Kidney glomerular epithelial cell (primary cell): Measurements from ENCODE around the gene AMZ1.

Experiments used
- DNase-seq: peaks from one replicate; lab custom pipeline; 2025; lab: John Stamatoyannopoulos, UW

AMZ1 gene

DNA sequence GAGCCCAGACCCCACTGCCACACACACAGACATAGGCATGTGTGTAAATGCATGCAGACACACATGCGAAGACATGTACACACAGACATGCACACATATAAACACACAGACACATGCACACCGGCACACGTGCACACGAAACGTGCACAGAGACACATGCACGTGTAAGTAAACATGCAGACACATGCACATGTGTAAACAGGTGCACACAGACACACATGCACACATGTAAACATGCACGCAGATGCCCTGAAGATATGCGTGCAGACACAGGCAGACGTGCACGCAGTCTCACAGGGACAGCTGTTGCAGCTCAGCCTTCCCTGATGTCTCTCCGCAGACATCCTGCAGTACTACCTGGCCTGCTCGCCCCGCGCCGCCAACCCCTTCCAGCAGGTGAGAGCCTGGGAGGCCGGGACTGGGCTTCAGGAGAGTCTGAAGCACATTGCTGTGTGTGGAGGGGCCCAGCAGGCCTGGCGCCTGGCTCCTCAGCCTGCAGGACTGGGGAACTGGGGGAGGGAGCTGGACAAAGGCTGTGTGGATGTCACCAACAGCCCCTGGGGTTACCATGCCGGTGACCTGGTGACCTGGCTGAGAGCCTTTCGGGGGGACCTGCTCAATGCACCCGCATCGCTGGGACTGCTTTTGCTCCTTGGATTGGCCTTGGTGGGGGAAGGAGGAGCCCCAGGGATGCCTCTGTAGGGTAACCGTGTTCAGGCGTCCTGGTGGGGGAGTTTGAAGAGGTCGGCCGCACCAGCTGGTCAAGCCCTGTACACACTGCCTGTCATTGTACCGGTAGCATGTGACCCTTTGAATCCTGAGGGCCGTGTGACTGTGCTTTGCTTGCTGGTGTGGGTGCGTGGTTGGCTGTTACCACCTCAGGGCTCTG, 35.9 kb upstream of the AMZ1 start:
- DNase-seq = no peak

GRCh38 chr7:2652736-2653060, 35.3 kb upstream of the AMZ1 start:
- DNase-seq = no peak

DNA sequence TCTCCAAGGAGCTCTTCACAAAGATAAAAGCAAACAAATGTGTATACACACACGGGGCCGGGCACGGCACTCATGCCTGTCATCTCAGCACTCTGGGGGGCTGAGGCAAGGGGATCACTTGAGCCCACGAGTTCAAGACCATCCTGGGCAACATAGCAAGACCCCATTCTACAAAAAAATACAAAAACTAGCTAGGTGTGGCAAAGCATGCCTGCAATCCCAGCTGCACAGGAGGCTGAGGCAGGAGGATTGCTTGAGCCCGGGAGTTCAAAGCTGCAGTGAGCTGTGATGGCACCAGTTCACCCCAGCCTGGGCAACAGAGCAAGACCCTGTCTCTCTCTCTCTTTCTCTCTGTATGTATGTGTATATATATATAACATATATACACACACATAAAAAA, 33.9 kb upstream of the AMZ1 start:
- no peak for DNase-seq

GRCh38 chr7:2655870-2656614, 32.0 kb upstream of the AMZ1 start:
- no peak for DNase-seq

- no peak for DNase-seq
These were observed 30.8 kb upstream of the AMZ1 start for GRCh38 chr7:2657208-2657607.

DNA sequence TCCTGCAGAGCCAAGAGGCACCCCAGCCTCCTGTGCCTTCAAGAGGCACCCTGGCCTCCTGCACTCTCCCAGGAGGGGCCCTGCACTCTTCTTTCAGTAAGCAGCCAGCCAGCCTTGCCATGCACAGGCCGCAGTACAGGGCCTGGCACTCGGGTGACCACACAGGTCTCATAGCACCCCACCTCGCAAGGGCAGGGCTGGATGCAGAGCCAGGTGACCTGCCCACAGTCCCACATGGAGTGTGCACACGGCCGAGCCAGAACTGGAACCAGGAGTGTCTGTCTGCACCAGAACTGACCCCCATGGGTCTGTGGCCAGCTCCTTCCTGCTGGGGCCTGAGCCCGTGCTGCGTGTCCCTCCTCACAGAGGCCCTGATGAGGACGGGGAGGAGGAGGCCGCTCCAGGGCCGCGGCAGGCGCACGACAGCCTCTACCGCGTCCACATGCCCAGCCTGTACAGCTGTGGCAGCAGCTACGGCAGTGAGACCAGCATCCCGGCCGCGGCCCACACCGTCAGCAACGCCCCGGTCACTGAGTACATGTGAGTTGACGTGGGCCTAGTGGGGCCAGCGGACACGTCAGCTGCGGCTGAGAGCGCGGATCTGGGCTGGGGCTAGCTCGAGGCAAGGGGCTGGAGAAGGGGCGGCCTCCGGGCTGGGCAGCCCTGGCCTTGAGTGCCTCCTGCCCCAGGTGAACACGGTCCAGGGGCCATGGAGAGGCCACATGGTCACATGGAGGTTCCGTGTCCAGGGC, 29.9 kb upstream of the AMZ1 start:
- DNase-seq = no peak

- DNase-seq = no peak
These were observed 29.1 kb upstream of the AMZ1 start for GRCh38 chr7:2658941-2659340.

DNA sequence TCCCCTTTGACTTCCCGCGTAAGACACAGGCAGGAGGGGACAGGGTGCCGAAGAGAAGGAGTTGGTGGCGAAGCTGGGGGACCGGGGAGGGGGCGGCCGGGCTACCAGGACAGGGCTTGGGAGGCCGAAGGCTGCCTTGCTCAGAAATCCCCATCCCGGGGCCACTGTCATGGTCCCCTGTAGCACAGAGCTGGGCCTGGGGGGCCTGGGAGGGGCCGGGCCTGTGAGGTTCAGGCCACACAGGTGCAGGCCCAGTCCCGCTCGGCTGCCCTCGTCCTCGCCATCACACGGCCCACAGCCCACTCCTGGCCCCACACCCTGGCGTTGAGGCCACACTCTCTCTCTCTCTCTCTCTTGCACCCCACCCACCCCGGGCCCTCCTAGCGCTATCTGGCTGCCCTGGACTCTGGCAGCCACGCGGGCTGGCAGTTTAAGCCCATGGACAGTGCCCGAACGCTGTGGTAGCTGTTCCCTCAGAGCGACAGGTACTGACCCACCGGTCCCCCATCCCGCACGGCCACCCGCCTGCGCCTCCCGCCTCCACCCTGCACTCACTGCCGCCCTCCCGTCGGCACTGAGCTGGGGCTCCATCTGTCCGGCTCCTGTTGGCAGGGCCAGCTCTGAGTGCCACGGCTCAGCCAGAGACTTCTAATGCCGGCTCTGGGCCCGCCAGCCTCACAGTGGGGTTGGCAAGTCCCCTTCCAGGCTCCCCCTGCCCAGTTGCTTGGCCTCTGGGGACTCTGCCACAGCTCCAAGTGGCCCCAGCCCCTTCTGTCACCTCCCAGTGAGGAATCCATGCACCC, 28.2 kb upstream of the AMZ1 start:
- DNase-seq = no peak

DNA sequence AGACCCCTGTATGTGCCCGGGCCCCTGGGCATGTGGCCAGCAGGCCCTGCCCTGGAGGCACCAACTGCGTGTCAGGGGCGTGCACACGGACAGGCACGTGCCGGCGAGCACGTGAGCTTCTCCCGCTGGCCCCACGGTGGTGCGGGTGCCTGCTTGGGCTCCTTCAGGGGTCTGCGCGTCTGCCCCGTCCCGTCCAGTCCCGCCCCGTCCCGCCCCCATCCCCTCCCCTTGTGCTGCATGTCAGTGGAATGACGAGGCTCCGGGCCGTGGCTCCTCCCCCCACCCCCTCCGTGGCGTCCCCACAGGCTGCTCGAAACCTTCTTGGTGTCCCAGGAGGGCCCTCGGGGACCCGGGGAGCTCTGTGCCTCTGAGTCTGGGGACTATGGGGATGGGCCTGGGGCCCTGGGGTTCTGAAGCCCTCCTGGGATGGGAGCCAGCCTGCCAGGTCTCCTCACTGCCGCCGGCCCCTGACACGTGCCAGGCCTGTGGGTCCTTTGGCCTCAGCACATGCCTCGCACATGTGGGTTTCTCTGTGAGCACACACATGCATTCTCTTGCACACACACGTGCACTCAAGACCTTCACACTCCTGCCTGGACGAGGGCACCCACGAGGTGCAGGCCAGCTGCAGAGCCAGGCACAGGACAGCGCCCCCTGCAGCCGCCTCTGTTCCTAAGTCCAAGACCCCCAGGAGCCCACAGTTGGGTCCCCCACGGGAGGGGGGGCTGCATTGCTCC, 27.5 kb upstream of the AMZ1 start:
- no peak for DNase-seq

- DNase-seq = no peak
These were observed 26.9 kb upstream of the AMZ1 start for GRCh38 chr7:2661096-2661449.

- no peak for DNase-seq
These were observed 26.3 kb upstream of the AMZ1 start for GRCh38 chr7:2661602-2662272.

- no peak for DNase-seq
These were observed 25.5 kb upstream of the AMZ1 start for GRCh38 chr7:2662273-2663120.

DNA sequence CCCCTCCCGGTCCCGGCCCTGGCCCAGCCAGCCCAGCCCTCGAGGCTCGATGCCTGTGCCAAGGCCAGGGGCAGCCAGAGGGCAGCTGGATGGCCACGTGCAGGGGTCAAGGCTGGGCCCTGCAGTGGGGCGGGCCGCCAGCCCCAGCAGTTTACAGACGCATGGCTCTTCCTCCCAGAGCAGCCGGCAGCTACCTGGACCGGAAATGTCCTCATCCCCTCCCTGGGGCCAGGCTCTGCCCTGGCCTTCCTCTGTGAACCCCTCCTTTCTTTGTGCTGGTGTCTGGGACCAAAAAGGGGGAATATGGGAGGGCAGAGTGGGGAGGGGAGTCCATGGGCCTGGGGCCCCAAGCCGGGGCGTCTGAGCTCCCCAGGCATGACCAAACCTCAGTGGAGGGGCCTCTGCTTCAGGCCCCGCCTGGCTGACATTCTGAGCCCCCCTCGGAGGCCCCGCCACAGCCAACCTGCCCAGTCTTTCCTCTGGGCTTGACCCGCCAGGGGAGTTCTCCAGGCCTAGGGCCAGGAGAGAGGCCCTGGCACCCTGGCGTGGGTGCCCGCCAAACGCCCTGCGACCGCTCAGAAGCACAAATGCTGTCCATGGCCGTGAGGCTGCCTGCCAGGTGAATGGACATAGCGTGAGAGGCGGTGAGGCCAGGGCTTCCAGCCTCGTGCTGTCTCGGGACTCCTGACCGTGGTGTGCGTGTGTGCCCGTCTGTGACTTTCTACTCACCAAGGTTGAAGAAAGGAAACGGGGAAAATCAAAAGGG, 24.7 kb upstream of the AMZ1 start:
- DNase-seq = no peak

DNA sequence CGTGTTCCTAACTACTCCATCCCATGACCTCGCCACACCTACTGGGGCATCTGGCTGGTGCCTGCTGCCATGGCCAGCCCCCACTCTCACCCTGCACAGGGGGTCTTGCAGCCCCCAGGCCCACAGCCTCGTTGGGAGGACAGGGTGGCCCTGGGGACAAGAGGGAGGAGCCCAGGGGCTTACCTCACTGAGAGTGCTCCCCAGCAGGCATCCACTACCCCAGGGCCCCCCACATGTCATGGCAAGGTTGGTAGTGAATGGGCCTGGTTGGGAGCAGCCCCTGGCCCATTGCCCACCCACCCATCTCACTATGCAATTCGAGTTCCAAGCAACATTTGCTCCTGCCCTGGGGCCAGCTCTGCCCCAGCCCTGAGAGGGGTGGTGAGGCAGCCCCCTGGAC, 24.0 kb upstream of the AMZ1 start:
- DNase-seq = no peak

DNA sequence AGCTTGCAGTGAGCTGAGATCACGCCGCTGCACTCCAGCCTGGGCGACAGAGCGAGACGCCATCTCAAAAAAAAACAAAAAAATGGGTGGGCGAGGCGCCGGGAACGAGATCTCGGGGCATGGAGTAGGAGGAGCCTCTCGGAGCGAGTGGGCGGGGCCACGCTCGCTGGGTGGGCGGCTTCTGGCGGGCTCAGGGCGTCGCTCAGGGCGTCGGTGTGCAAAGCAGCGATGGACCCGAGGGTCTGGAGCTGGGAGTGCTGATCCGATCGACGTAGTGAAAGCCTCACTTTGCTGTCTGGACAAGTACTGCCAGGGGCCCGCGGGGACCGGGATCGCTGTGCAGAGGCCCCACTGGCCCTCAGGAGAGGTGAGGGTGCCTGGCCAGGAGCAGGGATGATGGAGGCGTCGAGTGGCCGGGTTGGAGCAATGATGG, 22.6 kb upstream of the AMZ1 start:
- DNase-seq = no peak

DNA sequence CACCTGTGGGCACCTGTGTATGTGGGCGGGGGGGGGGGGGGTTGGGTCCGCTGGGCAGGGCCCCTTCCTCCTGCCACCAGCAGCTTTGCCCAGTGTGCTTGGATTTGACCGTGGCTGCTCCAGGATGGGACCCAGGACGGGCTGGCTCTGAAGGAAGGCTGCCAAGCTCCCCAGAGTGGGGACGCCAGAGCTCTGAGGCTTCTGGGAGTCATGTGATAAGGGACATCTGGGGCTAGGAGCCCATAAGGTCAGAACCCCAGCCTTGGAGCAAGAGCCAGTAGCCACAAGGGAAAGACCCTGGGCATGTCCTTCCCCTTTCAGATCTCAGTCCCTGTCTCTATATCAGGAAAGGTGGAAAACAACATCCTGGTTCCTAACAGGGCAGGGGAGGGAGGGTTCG, 21.8 kb upstream of the AMZ1 start:
- DNase-seq = no peak

GRCh38 chr7:2666588-2667250, 21.3 kb upstream of the AMZ1 start:
- no peak for DNase-seq

DNA sequence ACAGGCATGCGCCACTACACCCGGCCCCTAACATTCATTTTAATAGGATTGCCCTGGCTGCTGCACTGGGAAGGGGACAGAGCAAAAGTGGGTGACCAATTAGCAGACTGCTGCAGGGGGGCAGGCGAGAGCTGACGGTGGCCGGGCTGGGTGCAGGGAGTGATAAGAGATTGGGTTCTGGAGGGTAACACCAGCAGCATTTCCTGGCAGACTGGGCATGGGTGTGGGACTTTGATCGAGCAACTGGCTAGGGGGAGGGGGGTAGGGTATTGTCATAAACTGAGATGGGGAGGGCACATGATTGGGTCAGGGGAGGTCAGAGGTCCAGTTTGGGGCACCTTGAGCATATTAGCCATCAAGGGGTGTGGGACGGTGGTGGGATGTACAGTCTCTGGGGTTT, 20.2 kb upstream of the AMZ1 start:
- DNase-seq = no peak

DNA sequence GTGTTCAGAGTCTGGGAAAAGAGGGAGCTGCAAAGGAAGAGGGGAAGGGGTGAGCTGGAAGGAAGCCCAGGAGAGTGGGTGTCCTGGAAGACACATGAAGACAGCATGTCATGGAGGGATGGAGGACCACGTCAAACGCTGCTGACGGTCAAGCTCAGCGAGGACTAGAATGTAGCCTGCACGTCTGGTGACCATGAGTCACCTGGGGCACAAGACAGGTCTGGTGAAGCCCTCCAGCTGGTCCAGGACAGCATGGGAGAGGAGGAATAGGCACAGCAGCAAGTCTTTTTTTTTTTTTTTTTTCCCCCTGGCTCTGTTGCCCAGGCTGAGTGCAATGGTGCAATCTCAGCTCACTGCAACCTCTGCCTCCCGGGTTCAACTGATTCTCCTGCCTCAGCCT, 19.6 kb upstream of the AMZ1 start:
- DNase-seq = no peak
